A673 (cell line): ENCODE measurements around the gene STOX2.

Source experiments
- EZH2 ChIP-seq: fragments of 200-600 bp; sonication (generic); IDR thresholded peaks from 2 replicates; pipeline ENCODE4 v1.6.1; 2017; ENCODE audit warnings: borderline replicate concordance, low read depth, mild to moderate bottlenecking, mixed read lengths, antibody characterized with exemption, low read length; ENCODE audit not compliant: poor library complexity, severe bottlenecking
- TF ChIP-seq, protein P1 (sequence below): fragments of 300-800, 200-600 bp; sonication (generic); conservative IDR thresholded peaks from 2 replicates; pipeline ENCODE4 v1.5.1; 2017; ENCODE audit warnings: low read depth, mild to moderate bottlenecking, antibody characterized with exemption, low read length, moderate library complexity, mixed read lengths

DNA sequence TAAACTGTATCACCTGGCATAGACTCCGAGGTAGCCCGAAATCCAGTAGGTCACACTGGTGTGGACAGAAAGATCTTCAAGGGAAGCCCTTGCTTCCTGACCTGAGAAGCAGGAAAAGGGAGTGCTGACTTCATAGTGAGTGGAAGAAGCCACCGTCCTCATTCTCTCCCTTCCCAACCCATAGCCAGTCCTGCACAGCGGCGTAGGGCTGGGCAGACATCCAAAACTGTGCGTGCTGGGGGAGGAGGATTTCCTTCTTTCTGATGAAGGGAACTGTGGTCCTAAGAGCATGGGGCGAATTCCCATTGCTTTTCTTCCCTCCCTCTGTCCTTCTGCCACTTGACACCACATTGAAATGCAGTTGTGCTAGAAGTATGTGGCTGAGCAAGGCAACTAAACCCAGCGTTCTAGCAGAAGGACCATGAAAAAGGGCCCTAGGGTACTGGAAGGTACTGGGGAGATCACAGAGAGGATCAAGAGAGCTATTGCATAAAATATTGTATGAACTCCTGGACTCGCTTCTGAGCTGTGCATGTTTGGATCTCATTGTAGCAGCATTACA is 66.9 kb downstream of the STOX2 start:
- TF ChIP-seq, protein P1, sequence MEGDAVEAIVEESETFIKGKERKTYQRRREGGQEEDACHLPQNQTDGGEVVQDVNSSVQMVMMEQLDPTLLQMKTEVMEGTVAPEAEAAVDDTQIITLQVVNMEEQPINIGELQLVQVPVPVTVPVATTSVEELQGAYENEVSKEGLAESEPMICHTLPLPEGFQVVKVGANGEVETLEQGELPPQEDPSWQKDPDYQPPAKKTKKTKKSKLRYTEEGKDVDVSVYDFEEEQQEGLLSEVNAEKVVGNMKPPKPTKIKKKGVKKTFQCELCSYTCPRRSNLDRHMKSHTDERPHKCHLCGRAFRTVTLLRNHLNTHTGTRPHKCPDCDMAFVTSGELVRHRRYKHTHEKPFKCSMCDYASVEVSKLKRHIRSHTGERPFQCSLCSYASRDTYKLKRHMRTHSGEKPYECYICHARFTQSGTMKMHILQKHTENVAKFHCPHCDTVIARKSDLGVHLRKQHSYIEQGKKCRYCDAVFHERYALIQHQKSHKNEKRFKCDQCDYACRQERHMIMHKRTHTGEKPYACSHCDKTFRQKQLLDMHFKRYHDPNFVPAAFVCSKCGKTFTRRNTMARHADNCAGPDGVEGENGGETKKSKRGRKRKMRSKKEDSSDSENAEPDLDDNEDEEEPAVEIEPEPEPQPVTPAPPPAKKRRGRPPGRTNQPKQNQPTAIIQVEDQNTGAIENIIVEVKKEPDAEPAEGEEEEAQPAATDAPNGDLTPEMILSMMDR, result no peak
- TF ChIP-seq EZH2, result no peak
